ENCODE measurements around the gene ACTR1B.

The ACTR1B gene

GRCh38 chr2:97653874-97654273 lies 10.0 kb downstream of the ACTR1B start:
- DNase-seq (ENCODE audit: extremely low spot score) = no peak
- no peak for TF ChIP-seq CTCF (IDR thresholded peaks at IDR 0.05; ENCODE audit: control extremely low read depth, extremely low read depth, low read depth, missing control alignments)
- CTCF ChIA-PET = interaction anchor here (1.5 kb wide), 1 partner anchor 8 kb away, joined by 4 read pairs; no protein-coding TSS in a partner anchor
- POLR2A ChIA-PET = interaction anchor here (0.6 to 3.5 kb wide), 2 partner anchors 9 to 26 kb away, joined by 4 to 14 read pairs; partner anchors contain the start of gene ACTR1B

GRCh38 chr2:97653473-97653872 lies 10.4 kb downstream of the ACTR1B start:
- CTCF ChIA-PET = interaction anchor here (1.5 kb wide), 1 partner anchor 9 kb away, joined by 4 read pairs; no protein-coding TSS in a partner anchor
- POLR2A ChIA-PET = interaction anchor here (0.6 to 3.5 kb wide), 2 partner anchors 10 to 26 kb away, joined by 4 to 14 read pairs; partner anchors contain the start of gene ACTR1B
- no peak for TF ChIP-seq CTCF (IDR thresholded peaks at IDR 0.05; ENCODE audit: control extremely low read depth, extremely low read depth, low read depth, missing control alignments)
- DNase-seq (ENCODE audit: extremely low spot score) = no peak

- TF ChIP-seq CTCF (IDR thresholded peaks at IDR 0.05; ENCODE audit: control extremely low read depth, extremely low read depth, low read depth, missing control alignments) = no peak
- no peak for DNase-seq (ENCODE audit: extremely low spot score)
- ChIA-PET POLR2A (interaction anchor here (1.0 to 3.5 kb wide), 3 partner anchors 9 to 12 kb away, joined by 7 to 14 read pairs (median 7); partner anchors contain the start of gene ACTR1B), CTCF (interaction anchor here (0.8 to 2.3 kb wide), 8 partner anchors 9 to 90 kb away, joined by 3 to 8 read pairs (median 7); partner anchors contain the start of gene ACTR1B)
Measured at GRCh38 chr2:97651114-97651513, 12.7 kb downstream of the ACTR1B start.

GRCh38 chr2:97646977-97647376 lies 16.9 kb downstream of the ACTR1B start:
- CTCF ChIA-PET = interaction anchor here (1.0 to 8.1 kb wide), 5 partner anchors 11 to 56 kb away, joined by 3 to 60 read pairs (median 13); partner anchors contain the start of gene ACTR1B
- POLR2A ChIA-PET = interaction anchor here (1.0 to 1.9 kb wide), 2 partner anchors 14 to 16 kb away, joined by 3 to 29 read pairs; partner anchors contain the start of gene ACTR1B
- TF ChIP-seq CTCF (IDR thresholded peaks at IDR 0.05; ENCODE audit: control extremely low read depth, extremely low read depth, low read depth, missing control alignments) = no peak
- peak; percentile 4 for DNase-seq (ENCODE audit: extremely low spot score)

GRCh38 chr2:97645695-97646629 lies 17.9 kb downstream of the ACTR1B start, which contains the start of gene COX5B:
Gene COX5B, plus strand, starts transcription at chr2:97646062. Its CDS starts 25 bp downstream, at chr2:97646087.
- no peak for TF ChIP-seq CTCF (IDR thresholded peaks at IDR 0.05; ENCODE audit: control extremely low read depth, extremely low read depth, low read depth, missing control alignments)
- ChIA-PET POLR2A (interaction anchor here (0.7 to 1.9 kb wide), 6 partner anchors 11 to 31 kb away, joined by 3 to 29 read pairs (median 5); partner anchors contain the start of gene ACTR1B), CTCF (interaction anchor here (1.0 to 8.1 kb wide), 6 partner anchors 12 to 55 kb away, joined by 3 to 60 read pairs (median 8); partner anchors contain the start of gene ACTR1B)
- peak; percentile 99 for DNase-seq (ENCODE audit: extremely low spot score)

Data from GM10248 (cell line).